Hematopoietic multipotent progenitor cell treated with erythropoietin and hydrocortisone succinate and interleukin-3 and kit ligand, for 8 days (in vitro differentiated cells): ENCODE measurements around the gene MT1M.
A peak's percentile ranks its signal among the peaks of the same experiment; 100 is the strongest.

Source experiments
- DNase-seq: peaks from one replicate; pipeline ENCODE4 v3.0.0-alpha.2; 2015

MT1M gene

DNA sequence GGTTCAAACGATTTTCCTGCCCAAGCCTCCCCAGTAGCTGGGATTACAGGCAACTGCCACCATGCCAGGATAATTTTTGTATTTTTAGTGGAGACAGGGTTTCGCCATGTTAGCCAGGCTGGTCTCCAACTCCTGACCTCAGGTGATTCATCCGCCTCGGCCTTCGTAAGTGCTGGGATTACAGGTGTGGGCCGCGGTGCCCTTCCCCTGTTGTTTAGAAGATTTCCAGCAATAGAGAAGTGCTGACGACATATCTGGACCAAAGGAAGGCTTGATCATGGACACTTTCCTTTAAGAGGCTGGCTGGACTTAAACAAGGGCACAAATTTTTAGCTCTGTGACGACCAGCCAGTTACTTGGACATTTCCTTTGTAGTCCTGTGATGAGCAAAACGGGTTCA, 1.3 kb upstream of the MT1M start:
- no peak for DNase-seq

DNA sequence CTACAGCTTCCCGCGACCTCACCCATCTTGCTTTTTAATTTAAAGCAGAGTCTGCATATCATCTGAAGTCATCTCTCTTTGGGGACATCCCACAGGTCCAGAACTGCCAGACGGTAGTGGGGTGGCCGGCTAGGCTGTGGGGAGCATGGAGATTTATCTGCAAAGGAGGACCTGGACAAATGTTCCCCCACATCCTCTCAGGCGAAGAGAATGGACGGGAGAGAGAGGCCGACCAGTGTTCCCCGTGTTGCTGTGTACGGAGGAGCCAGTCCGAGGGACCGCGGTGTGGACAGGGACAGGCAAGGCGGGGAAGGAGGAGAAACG, 665 bp upstream of the MT1M start:
- no peak for DNase-seq

DNA sequence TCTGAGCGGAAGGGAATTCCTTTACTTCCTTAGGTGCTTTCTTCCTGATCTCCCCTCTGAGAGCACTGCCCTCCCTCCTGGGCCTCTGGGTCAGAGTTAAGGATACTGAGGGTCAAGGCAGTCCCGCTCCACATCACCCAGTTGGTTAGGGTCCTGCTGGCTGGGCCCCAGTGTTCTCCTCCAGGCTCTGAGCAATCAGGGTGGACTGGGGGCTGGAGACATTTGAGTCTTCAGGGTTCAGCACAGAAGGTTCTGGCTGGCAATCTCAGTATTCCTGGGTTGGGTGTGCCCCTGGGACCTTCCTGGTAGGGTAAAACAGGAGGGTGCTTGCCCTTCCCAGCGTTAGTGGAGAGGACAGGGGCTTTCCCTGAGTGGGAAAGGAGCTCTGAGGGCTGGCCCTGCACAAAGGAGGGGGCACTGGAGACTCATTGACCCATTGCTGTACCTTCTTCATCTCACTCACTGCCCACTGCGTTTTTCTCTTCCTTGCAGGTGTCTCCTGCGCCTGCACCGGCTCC, 448 bp downstream of the MT1M start:
- no peak for DNase-seq

DNA sequence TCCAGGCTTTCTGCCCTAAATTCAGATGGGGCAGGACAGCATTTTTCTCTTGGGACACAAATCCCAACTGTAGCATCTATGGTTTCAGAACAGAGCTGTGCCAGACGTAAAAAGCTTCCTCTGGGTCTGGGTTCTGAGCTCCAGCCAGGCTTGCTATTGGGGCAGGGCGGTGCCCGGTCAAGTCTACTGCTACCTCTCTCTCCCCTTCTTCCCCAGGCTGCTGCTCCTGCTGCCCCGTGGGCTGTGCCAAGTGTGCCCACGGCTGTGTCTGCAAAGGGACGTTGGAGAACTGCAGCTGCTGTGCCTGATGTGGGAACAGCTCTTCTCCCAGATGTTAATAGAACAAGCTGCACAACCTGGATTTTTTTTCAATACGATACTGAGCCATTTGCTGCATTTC, 1.1 kb downstream of the MT1M start:
- DNase-seq, result no peak

DNA sequence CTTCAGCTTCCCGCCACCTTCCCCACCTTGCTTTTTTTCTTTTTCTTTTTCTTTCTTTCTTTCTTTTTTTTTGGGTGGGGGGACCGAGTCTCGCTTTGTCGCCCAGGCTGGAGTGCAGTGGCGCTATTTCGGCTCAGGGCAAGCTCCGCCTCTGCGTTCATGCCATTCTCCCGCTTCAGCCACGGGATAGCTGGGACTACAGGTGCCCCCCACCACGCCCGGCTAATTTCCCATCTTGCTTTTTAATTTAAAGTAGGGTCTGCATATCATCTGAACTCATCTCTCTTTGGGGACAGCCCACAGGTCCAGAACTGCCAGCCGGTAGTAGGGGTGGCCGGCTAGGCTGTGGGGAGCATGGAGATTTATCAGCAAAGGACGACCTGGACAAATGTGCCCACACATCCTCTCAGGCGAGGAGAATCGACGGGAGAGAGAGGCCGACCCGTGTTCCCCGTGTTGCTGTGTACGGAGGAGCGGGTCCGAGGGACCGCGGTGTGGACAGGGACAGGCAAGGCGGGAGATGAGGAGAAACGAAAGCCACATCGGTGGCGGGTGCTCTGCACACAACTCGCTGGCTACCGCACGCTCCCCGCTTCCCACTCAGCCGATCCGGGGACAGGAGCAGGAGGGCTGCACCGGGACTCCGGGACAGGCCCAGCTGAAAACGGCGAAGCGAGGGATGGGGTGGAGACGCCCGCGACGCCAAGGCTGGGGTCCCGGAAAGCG, 2.4 kb downstream of the MT1M start:
- DNase-seq, result no peak

DNA sequence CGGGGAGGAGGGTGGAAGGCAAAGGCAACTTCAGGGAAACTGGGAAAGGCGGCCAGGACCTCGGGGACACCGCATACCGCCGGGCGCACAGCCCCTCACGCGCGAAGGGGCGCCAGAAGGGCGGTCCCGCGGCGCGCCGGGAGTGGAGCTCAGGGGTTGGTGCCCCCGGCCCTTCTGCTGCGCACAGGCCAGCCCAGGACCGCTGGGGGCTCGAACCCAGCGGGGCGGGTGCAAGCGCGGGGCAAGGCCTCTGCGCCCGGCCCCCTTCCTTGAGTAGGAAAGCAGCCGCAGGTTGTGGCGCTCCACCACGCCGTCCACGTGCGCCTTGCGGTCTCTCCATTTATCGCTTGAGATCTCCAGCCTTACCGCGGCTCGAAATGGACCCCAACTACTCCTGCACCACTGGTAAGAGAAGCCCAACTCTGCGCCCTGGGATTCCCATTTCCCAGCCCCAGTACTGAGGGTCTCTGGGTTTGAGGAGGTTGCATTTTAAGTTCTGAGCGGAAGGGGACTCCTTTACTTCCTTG, 3.0 kb downstream of the MT1M start:
- DNase-seq, result no peak

DNA sequence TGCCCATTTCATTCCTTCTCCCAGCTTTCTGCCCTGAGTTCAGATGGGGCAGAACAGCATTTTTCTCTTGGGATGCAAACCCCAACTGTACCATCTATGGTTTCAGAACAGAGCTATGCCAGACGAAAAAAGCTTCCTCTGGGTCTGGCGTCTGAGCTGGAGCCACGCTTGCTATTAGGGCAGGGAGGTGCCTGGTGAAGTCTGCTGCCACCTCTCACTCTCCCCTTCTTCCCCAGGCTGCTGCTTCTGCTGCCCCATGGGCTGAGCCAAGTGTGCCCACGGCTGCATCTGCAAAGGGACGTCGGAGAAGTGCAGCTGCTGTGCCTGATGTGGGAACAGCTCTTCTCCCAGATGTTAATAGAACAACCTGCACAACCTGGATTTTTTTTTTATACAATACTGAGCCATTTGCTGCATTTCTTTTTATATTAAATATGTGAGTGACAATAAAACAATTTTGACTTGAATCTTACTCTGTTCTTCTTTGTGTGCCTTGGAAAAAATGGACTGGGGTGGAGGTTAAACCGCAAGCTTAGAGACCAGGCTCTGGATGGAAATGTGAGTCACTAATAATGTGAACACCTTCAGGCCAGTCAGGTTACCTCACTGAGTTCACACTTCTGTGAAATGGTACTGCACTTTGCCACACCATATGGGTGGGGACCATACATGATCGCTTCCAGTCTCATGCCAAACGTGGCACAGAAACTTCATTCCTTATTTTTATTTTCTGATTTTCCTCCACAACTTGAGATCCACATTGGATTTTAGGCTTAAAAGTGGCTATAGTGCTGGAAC, 4.4 kb downstream of the MT1M start:
- no peak for DNase-seq

DNA sequence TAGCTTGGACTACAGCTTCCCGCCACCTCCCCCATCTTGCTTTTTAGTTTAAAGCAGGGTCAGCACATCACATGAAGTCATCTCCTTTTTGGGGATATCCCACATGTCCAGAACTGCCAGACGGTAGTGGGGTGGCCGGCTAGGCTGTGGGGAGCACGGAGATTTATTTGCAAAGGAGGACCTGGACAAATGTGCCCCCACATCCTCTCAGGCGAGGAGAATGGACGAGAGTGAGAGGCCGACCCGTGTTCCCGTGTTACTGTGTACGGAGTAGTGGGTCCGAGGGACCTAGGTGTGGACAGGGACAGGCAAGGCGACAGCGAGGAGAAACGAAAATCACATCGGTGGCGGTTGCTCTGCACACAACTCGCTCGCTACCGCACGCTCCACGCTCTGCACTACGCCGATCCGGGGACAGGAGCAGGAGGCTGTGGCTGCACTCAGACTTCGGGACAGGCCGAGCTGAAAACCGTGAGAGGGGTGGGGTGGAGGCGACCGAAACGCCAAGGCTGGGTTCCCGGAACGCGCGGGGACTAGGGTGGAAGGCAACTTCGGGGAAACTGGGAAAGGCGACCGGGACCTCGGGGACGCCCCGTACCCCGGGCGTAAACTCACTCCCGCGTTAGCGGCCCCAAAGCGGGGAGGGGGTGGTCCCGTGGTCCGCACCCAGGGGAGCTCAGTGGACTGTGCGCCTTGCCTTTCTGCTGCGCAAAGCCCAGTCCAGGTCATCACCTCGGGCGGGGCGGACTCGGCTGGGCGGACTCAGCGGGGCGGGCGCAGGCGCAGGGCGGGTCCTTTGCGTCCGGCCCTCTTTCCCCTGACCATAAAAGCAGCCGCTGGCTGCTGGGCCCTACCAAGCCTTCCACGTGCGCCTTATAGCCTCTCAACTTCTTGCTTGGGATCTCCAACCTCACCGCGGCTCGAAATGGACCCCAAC, 5.6 kb downstream of the MT1M start, which contains the start of gene MT1A:
MT1A (plus strand) TSS at position 853 of the 937 bp plus-strand sequence; CDS start at position 926, 73 bp downstream.
- no peak for DNase-seq

DNA sequence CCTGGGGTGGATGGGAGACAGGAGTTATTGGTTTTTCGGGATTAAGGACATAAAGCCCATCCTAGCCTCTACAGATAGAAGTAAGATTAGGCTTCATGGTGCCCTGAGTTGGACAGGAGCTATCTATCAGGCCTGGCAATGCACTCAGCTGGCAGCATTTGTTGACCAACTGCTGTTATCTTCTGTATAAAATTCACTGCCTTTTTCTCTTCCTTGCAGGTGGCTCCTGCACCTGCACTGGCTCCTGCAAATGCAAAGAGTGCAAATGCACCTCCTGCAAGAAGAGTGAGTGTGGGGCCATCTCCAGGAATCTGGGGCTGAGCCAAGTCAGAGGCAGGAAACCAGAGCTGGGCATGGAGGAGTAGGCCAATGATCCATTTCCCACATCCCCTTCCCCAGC, 6.6 kb downstream of the MT1M start:
- DNase-seq, result no peak

DNA sequence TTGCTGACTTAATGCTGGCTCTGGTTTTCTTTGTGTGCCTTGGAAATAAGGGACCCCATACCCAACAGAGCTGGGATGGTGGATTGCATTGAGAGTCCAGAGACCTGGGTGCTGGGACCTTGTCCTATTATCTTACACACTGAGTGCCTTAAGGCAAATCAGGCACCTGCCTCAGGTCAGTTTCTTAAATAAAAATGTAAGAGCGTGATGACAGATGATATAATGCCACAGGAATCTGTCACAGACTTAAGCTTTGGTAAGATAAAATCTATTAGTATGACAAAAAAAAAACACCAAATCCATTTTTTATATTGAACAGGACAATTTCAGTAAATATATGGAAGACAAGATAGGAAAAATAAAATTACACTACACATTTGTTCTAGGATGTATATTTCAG, 7.6 kb downstream of the MT1M start:
- DNase-seq, result no peak

DNA sequence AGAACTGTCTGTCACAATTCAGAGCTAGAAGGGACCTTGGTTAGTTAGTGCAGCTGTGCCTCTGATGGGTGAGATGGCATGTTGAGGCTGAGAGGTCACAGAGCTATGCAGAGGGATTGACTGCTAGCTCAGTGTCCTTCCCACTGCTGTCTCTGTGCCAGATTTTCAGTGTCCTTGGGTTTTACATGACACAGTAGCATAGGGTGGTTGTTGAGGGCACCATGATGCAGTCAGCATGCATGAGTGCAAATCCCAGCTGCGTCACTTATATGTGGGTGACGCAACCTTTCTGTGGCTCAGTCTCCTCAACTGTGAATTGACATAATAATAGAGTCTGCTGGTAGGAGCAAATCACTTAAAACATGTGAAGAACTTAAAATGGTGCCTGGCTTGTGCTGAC, 8.7 kb downstream of the MT1M start:
- DNase-seq, result no peak

DNA sequence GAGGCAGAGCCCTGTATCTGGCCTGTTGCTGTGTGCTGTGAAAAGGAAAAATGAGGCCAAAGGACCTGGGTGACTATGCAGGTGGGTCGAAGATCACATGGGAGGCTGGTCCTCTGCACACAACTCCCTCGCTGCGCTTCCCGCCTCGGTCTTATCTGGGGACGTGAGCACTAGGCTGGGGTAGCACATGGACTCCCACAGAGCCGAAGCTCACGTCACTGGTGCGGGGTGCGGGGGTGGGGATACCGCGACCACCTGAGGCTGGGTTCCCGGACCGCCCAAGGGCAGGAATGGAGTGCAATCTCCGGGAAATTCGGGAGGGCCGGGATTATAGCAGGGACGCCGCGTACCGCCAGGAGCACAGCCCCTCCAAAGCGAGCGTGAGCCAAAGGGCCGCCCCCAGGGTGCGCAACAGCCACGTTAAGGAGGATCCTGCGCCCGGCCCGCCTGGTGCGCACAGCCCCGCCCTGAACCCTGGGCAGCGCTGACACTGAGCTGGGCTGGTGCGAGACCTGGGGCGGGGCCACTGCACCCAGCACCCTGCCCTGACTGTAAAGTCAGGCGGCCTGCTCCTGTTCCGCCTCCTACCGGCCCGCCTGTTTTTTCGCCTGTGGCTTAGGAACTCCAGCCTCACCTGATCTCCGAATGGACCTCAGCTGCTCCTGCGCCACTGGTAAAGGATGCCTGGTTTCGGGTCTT, 10.8 kb downstream of the MT1M start:
- DNase-seq, result peak; percentile 61

DNA sequence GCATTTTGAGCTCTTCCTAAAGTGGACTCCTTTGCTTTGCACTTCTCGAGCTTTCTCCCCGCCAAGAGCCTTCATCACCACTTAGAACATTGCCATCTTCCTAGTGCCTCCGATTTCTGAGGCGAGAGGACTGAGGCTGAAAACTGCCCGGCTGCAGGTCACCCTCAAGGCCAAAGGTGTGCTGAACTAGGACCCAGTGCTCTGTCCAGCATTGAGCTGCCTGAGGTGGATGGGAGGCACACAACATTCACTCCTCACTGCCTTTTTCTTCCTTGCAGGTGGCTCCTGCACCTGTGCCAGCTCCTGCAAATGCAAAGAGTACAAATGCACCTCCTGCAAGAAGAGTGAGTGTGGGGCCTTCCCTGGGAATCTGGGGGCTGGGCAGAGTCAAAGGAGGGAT, 11.4 kb downstream of the MT1M start:
- no peak for DNase-seq

DNA sequence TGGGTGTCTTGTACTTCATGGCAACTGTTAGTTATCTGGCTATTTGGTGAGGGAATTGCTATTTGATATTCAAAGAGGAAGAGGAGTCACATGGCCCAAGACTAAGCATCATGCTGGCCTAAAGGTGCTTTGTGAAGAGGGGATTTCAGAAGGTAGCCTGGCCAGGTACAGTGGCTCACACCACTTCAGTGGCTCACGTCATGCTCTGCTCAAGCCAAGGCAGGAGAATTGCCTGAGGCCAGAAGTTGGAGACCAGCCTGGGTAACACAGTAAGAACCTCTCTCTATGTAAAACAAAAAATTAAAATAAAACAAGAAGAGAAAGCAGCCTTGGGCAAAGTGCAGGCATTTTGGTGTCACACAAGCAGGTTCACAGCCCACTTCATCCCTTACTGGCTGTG, 12.9 kb downstream of the MT1M start:
- DNase-seq, result no peak

DNA sequence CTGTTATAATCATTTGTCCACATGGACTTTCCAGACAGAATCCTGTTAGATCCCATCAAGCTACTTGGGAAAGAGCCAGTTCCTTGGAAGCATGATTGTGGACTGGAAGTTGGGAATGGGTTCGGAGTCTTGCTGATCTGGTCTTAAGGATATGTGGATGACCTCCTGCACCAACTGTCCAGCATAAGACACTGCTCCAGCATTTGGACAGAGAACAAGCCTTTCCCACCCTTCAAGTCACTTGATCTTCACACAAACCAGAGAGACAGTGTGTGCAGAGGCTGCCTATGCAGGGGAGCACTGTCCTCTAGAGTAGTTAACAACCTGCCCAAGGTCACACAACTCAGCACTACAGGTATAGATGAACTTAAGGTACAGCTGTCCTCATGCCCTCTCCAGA, 13.4 kb downstream of the MT1M start:
- no peak for DNase-seq

DNA sequence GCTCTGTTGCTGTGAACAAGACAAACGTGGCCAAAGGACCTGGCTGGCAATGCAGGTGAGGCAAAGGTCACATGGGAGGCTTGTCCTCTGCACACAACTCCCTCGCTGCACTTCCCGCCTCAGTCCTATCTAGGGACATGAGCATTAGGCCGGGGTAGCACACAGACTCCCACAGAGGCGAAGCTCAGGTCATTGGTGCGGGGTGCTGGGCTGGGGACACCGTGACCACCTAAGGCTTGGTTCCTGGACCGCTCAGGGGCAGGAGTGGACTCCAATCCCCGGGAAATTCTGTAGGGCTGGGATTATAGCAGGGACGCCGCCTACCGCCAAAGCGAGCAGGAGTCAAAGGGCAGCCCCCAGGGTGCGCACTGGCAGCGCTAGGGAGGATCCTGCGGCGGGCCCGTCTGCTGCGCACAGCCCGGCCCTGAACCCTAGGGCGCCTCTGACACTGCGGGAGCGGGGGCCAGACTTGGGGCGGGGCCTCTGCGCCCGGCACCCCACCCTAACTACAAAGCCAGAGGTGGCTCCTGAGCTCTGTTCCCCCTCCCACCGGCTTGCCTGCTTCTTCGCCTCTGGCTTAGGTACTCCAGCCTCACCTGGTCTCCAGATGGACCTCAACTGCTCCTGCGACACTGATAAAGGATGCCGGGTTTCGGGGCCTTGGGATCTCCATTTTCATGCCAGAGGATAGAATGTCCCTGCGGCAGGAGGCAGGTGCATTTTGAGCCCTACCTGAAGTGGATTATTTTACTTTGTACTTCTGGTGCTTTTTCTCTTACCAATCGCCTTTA, 15.4 kb downstream of the MT1M start:
- no peak for DNase-seq

DNA sequence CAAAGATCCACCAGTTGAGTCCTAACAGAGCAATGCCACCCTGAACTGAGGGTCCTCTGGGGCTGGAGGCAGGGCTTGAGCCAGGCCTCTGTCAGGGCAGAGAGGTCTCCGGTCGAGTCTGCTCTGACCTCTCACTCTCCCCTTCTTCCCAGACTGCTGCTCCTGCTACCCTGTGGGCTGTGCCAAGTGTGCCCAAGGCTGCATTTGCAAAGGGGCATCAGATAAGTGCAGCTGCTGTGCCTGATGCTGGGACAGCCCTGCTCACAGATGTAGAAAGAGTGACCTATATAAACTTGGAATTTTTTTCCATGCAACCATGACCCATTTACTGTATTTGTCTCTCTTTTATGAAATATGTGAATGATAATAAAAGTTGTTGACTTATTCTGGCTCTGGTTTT, 16.8 kb downstream of the MT1M start:
- no peak for DNase-seq

DNA sequence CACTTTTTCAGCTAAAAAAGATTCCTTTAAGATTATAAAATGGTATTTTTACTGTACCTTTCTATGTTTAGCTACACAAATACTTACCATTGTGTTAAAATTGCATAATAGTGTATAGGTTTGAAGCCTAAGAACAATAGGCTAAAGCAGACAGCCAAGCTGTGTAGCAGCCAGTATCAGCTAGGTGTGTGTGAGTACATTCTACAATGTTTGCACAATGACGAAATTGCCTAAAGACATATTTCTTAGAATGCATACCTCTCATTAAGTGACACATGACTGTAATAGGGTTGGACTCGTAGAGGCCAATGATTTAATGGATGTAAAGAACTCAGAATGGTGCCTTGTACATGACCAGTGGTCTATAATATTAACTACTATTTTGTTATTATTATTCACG, 17.4 kb downstream of the MT1M start:
- no peak for DNase-seq

DNA sequence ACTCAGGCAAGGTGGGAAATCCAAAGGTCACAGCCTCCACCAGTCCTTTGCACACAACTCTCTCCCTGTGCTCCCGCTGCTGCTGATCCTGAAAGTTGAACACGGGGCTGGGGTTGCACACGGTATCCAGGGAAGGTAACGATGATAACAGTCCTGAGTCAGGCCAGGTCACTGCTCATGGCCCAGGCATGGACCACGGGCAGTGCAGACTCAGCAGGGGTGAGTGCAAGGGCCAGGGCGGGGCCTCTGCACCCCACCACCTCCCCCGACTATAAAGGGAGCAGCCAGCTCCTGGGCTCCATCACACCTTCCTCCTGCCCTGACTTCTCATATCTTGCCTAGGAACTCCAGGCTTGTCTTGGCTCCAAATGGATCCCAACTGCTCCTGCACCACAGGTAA, 19.1 kb downstream of the MT1M start, which contains the start of gene MT1B:
MT1B (plus strand) TSS at position 301 of the 400 bp plus-strand sequence; CDS start at position 369, 68 bp downstream.
- DNase-seq, result no peak

DNA sequence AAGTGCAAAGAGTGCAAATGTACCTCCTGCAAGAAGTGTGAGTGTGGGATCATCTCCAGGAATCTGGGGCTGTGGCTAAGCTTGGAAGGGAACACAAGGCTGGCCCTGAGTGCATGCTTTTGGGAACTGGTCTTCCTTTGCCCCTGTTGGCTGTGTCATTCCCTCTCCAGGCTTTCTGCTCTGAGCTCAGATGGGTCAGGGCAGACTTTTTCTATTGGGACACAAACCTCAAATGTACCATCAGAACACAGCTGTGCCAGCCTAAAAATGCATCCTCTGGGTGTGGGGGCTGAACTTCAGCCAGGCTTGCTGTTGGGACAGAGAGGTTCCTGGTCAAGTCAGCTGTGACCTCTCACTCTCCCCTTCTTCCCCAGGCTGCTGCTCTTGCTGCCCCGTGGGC, 20.1 kb downstream of the MT1M start:
- DNase-seq, result no peak

DNA sequence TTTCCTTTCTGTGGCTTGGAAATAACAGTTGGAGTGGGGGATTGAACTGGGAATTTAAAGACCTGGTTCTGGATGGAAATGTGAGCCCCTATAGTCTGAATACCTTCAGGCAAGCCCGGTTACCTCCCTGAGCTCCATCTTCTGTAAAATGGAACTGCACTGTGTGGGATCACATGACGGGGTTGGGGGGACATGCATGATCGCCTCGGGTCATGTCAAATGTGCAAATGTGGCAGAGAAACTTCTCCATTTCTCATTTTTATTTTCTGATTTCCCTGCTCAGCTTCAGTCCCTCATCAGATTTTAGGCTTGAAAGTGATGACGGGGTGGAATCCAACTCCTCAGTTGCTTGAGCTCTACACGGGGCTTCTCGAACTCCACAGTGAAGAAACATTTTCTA, 20.8 kb downstream of the MT1M start:
- DNase-seq, result no peak
